Activated T-helper 1 cell treated with Interleukin-2 at 50 U/mL for 16 hours (primary cell): ENCODE measurements around the gene STAP2.

Experiments
- DNase-seq: peaks from one replicate; pipeline ENCODE4 v3.0.0-alpha.2; 2020; ENCODE audit warnings: low read depth

STAP2 gene

DNA sequence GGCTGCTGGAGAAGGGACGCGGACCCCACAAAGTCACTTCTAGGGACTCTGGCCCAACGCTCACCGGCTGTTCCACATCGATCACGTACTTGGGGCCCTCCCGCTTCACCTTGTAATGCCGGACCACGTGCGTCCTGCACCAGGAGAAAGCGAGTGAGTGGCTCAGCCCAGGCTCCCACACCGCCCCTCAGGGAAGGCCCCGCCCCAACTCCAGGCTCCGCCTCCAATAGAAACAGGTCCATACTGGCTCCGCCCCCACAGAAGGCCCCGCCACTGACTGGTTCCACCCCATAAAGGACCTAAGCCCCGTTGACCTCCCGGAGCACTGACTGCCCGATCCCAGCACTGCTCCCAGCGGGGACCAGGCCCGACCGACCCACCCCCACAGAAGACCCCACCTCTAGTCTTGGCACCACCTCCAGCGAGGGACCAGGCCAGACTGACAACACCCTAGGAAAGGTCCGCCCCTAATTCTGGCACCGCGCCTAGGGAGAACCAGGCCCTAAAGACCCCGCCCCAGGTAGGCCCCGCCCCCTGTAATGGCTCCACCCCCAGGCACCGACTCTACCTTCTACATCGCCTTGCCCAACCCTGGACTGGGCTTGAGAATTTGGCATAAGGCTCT is 11.3 kb downstream of the STAP2 start:
- DNase-seq, result peak; percentile 45

DNA sequence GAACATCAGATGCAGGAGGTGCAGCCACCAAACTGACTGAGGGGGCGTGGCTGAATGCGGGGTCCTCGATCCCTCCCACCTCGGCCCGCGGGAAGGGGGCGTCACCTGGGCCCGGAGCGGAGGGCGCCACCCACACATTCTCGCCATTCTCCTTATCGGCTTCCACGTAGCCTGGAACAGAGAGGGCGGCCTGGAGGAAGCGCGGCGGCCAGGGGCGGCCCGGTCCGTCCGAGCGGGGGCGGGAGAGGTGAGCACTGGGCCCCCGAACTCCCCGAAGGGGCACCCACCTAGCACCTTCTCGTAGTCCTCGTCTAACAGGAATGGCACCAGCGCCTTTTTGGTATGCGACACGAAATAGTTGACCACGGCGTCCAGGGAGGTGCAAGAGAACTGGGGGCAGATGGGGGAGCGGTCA is 11.8 kb downstream of the STAP2 start:
- no peak for DNase-seq

DNA sequence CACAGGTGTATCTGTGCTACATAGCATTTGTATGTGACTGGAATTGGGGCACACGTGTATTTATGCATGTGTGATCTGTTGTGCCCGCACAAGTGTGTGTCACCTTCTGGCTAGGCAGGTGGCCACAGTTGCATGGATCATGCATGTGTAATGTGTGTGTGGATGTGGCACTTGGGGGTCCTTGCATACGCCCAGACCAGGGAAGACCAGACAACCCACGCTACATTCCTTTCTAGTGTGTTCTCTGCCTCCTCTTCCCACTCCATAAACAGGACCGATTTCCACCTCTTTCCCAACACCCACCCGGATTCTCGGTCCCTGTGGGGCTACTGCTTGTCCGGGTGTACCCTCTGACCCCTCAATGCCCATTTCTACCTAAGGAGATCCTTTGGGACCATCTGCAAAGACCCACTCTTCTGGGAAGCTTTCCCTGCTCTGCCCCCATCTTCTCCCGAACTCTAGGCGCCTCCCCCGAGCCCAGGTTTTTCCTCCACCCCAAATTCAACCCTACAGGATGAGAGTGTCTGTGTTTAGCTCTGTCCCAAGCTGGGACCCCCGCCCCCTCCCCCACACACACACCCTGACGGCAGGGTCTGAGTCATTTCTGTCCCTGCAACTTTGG is 12.3 kb downstream of the STAP2 start:
- DNase-seq, result no peak

GRCh38 chr19:4324228-4324627 is 14.4 kb downstream of the STAP2 start:
- DNase-seq, result no peak

DNA sequence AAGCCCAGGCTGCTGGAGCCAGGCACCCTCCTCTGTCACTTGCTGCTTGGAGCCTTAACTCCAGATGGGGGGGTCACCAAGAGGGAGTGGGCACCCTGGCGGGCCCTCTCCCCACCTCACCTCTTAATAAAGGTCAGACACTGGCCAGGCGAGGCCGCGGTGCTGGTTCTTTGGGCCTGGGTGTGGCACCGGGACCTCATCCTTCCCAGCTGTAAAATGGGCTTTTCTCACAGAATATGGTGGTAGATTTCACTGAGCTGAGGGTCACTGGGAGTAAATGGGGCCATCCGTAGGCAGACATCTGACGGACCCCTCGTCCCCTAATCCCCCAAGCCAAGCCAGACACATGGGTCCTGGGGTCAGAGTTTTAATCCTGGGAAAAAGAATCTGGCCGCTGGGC is 14.9 kb downstream of the STAP2 start:
- DNase-seq, result no peak

DNA sequence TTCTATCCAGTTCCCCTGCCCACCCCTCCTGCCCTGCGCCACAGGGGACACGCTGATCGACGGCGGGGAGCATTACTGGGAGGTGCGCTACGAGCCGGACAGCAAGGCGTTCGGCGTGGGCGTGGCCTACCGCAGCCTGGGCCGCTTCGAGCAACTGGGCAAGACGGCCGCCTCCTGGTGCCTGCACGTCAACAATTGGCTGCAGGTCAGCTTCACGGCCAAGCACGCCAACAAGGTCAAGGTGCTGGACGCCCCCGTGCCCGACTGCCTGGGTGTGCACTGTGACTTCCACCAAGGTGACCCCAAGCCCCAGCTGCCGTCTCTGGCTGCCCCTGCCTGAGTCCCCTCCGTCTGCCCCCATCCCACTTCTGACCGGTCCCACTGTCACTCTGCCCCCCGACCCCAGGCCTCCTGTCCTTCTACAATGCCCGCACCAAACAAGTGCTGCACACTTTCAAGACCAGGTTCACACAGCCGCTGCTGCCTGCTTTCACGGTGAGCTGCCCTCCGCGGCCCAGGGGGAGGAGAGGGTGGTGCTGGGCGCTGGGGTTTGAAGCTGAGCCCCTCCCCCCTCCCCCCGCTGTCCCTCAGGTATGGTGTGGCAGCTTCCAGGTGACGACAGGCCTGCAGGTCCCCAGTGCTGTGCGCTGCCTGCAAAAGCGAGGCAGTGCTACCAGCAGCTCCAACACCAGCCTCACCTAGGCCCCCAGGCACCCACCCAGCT is 15.5 kb downstream of the STAP2 start:
- DNase-seq, result no peak

DNA sequence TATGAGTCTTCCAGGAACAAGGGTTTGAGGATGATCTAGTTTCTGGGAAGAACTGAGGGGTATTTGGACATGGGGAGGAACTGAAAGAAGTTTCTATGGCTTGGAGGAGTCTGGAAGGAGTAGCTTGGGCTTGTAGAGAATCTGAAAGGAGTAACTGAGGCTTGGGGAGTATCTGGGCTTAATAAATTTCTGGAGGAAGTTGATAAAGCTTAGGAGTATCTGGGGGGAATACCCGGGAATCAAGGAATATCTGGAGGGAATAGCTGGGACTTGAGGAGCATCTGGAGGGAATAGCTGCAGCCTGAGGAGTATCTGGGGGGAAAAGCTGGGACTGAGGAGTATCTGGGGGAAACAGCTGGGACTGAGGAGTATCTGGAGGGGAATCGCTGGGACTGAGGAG is 18.2 kb downstream of the STAP2 start:
- no peak for DNase-seq

DNA sequence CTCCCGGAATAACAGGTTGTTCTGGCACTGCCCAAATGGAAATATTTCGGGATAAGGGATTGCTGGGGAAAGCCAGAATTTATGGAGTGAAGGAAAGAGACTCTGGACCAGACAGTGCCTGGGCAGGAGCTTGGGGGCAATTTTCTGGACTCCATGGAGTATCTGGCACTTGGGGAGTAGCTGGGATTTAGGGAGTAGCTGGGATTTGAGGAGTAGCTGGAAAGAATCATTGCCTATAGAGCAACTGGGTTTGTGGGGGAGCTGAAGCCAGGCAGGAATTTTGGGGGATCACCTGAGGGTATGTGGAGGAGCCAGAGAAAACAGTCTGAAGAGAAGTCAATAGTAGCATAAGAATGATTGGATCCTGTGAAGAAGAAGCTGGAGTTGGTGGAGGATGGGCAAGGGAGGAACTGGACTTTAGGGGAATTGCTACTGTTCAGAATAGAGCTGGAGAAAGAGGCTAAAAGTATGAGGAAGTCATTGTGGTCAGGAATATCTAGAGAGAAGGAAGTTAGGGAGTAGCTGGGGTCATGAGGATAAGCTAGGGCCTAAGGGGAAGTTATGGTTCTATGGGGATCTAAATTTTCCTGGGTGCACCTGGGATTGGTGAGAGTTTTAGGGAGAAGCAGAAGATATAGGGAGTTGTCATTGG is 19.4 kb downstream of the STAP2 start:
- no peak for DNase-seq

DNA sequence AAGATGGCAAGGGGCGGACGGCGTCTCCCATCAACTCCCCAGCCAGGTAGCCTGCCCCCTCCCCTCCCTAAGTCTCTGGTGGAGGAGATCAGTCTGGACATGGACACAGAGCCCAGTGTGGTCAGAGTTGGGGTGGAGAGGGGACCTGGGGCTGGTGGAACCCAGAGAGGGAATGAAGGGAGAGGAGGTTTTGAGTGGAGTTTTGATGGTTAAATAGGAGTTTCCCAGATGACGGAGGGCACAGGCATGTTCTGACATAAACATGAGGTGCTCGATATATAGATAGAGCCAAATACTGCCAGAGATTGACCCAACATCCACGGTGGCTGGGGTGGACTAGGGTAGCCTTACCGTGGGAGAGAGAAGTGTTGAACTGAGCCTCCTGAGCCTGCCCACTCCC is 20.2 kb downstream of the STAP2 start:
- DNase-seq, result no peak

GRCh38 chr19:4316956-4317355 is 21.7 kb downstream of the STAP2 start:
- DNase-seq, result no peak

GRCh38 chr19:4313847-4314490 is 24.7 kb downstream of the STAP2 start:
- no peak for DNase-seq

DNA sequence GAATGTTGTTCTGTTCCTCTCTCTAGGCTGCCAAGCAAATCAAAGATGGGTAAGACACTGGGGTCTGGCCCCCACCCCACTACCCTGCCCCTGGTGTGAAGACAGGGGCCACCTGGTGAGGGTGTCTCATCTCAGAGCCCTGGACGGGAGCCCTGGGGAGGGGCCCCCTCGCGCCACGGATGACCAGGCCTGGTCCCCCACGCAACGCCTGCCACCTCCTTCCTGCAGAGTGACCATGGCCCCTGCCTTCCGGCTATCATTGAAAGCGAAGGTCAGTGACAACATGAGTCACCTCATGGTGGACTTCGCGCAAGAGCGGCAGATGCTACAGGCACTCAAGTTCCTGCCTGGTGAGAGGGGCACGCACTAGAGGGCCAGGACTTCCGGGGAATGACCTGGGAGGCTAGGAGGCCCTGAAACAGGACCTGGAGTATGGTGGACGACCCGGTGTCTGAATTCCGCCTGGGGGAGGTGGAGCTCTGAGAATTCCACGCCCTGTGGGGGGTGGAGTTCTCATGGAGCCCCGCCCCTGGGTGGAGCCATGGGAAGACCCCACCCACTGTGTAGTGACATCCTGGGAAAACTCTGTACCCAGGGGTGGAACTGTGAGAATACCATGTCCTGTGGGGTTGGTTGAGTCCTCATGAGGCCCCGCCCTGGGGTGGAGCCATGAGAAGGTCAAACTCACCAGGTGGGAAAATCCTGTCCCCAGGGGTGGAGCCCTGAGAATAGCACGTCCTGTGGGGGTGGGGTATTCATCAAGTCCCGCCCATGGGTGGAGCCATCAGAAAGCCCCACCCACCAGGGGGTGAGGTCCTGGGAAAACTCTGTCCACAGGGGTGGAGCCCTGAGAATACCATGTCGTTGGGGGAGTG is 28.1 kb downstream of the STAP2 start:
- no peak for DNase-seq

- no peak for DNase-seq
Observed at GRCh38 chr19:4305659-4306058, 33.0 kb downstream of the STAP2 start.

- no peak for DNase-seq
Observed at GRCh38 chr19:4305257-4305612, 33.4 kb downstream of the STAP2 start.

- DNase-seq, result peak; percentile 35
Observed at GRCh38 chr19:4304538-4305256, 33.9 kb downstream of the STAP2 start, which contains the start of gene FSD1. TSS of gene FSD1 (plus strand) at chr19:4304598. CDS start at chr19:4304747, 149 bp downstream.

GRCh38 chr19:4303819-4304537 is 34.6 kb downstream of the STAP2 start:
- DNase-seq, result no peak

DNA sequence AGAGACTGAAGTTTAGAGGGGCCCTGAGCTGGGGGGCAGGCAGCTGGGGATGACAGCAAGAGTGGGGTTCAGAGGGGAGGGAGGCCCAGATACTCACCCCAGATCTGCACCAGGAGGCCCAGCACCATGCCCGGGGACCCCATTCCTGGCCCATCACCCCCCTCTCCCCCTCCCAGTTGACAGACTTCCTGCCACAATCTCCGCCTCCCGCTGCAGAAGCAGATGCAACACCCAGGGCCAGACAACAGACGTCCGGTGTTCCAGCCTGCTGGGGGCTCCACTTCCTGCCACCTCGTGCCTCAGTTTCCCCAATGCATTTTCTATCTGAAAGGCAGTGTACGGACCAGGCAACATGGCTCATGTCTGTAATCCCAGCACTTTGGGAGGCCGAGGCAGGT is 36.4 kb downstream of the STAP2 start, which contains the start of gene TMIGD2:
TMIGD2 (minus strand) TSS at position 147 of the 398 bp plus-strand sequence; CDS start at position 143, 4 bp downstream.
- peak; percentile 8 for DNase-seq

DNA sequence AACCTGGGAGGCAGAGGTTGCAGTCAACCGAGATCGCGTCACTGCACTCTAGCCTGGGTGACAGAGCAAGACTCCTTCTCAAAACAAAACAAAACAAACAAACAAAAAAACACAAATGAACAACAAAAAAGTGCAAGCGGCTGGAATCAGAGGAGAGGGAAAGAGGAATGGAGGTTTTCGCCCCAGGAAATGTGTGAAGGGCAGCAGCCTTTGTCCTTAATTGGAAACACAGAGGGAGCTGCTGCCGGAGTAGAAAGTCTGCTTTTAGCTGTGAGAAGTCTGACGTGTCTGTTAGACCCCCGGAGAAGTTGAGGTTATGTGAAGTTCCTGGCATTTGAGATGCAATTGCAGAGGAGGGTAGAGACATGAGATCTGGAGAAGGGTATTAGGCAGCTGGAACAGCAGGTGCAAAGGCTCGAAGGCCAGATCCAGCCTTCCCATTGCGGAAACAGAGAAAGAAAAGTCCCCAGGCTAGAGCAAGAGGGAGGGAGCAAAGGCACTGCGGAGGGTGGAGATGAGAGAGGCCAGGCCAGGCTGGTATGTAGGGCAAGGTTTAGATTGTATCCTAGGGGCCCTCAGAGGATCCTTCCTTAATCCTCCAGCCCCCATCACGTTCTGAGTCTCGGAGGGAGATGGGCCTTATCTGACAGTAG is 36.9 kb downstream of the STAP2 start:
- DNase-seq, result no peak

DNA sequence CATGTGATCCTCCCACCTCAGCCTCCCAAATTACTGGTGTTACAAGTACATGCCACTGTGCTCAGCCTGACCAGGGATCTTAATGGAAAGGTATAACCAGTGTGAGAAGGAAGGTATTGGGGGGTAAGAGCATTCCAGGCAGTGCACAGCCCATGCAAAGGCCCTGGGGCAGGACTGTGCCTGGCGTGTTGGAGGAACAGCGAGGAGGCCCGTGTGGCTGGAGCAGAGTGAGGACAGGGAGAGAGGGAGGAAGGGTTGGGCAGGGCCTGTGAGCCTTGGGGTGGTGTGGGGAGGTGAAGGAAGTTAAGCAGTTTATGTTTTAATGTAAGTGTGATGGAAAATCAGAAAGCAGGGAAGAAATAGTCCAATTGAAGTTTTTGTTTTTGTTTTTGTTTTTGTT is 38.0 kb downstream of the STAP2 start:
- DNase-seq, result no peak
